GM08714 (cell line): ENCODE measurements around the gene TOR4A.
A peak's percentile ranks its signal among the peaks of the same experiment; 100 is the strongest.

Experiments
- H3K4me3 ChIP-seq: fragments of 200-500 bp; sonication (Bioruptor generic); 2 replicates; pipeline ENCODE4 v1.5.1; 2014; ENCODE audit warnings: mild to moderate bottlenecking, low read length, inconsistent platforms
- ZNF274 ChIP-seq: IDR thresholded peaks from 2 replicates; pipeline ENCODE4 v1.6.1; 2012; ENCODE audit warnings: mild to moderate bottlenecking, low read depth, low read length

Gene TOR4A

GRCh38 chr9:137297966-137298365, 20.4 kb downstream of the TOR4A start:
- H3K4me3 ChIP-seq: no peak overlapping the region
- TF ChIP-seq ZNF274: no peak

GRCh38 chr9:137298401-137299202, 21.1 kb downstream of the TOR4A start:
- H3K4me3 ChIP-seq: no peak overlapping the region
- TF ChIP-seq ZNF274: no peak

- no peak for TF ChIP-seq ZNF274
- no peak overlapping the region for H3K4me3 ChIP-seq
Measured at GRCh38 chr9:137299203-137299565, 21.7 kb downstream of the TOR4A start.

GRCh38 chr9:137299938-137300337, 22.4 kb downstream of the TOR4A start:
- no peak for TF ChIP-seq ZNF274
- H3K4me3 ChIP-seq: no peak overlapping the region

GRCh38 chr9:137300567-137301080, 23.1 kb downstream of the TOR4A start:
- TF ChIP-seq ZNF274: no peak
- peak overlapping the region; percentile 25 for H3K4me3 ChIP-seq

GRCh38 chr9:137301081-137301947, 23.8 kb downstream of the TOR4A start:
- H3K4me3 ChIP-seq: peak overlapping the region; percentile 25
- no peak for TF ChIP-seq ZNF274

- no peak for TF ChIP-seq ZNF274
- peak within 1 kb of the TSS; percentile 25 for H3K4me3 ChIP-seq
Measured at GRCh38 chr9:137302118-137302448, 24.6 kb downstream of the TOR4A start, which contains the start of gene NRARP. Gene NRARP, minus strand, starts transcription at chr9:137302271. Its CDS starts 343 bp downstream, at chr9:137301928.

- TF ChIP-seq ZNF274: no peak
Measured at GRCh38 chr9:137302449-137303150, 25.1 kb downstream of the TOR4A start.

GRCh38 chr9:137303151-137303892, 25.8 kb downstream of the TOR4A start:
- TF ChIP-seq ZNF274: no peak
- no peak overlapping the region for H3K4me3 ChIP-seq

More at GRCh38 chr9:137302449-137303150, 25.1 kb downstream of the TOR4A start:
- peak overlapping the region; percentile 25; the same call in 1 of the 2 replicates for H3K4me3 ChIP-seq

GRCh38 chr9:137303893-137304382, 26.4 kb downstream of the TOR4A start:
- H3K4me3 ChIP-seq: no peak overlapping the region
- TF ChIP-seq ZNF274: no peak

GRCh38 chr9:137304383-137305059, 27.0 kb downstream of the TOR4A start:
- TF ChIP-seq ZNF274: no peak
- no peak overlapping the region for H3K4me3 ChIP-seq

- no peak for TF ChIP-seq ZNF274
- no peak overlapping the region for H3K4me3 ChIP-seq
Measured at GRCh38 chr9:137305060-137305797, 27.7 kb downstream of the TOR4A start.

- no peak for TF ChIP-seq ZNF274
- H3K4me3 ChIP-seq: no peak overlapping the region
Measured at GRCh38 chr9:137305798-137306065, 28.2 kb downstream of the TOR4A start.
